GM12892 (cell line): Measurements from ENCODE around the gene LEAP2.

ENCODE experiments used
- POLR2A ChIP-seq: IDR thresholded peaks from 2 replicates; pipeline ENCODE4 v1.6.1; 2011; ENCODE audit warnings: low read depth, low read length, control low read depth
- POLR2AphosphoS5 ChIP-seq: IDR thresholded peaks from 2 replicates; pipeline ENCODE4 v1.6.1; 2011; ENCODE audit warnings: low read depth, low read length, control low read depth

GRCh38 chr5:132839426-132840301, 33.8 kb upstream of the LEAP2 start:
- TF ChIP-seq POLR2AphosphoS5 (no peak), POLR2A (no peak)
